Activated CD8-positive, alpha-beta memory T cell treated with anti-CD3 and anti-CD28 coated beads, Interleukin-2, amount 50 U/mL, for 48 hours (primary cell): Measurements from ENCODE around the gene BCKDHB.
"Not testable (repeated sequence)": the region's sequence is repeated elsewhere in the genome, so short reads cannot be mapped to it uniquely, and the experiment has no call there.

Source experiments
- DNase-seq: peaks from one replicate; pipeline ENCODE4 v3.0.0-alpha.2; 2020

The BCKDHB gene

DNA sequence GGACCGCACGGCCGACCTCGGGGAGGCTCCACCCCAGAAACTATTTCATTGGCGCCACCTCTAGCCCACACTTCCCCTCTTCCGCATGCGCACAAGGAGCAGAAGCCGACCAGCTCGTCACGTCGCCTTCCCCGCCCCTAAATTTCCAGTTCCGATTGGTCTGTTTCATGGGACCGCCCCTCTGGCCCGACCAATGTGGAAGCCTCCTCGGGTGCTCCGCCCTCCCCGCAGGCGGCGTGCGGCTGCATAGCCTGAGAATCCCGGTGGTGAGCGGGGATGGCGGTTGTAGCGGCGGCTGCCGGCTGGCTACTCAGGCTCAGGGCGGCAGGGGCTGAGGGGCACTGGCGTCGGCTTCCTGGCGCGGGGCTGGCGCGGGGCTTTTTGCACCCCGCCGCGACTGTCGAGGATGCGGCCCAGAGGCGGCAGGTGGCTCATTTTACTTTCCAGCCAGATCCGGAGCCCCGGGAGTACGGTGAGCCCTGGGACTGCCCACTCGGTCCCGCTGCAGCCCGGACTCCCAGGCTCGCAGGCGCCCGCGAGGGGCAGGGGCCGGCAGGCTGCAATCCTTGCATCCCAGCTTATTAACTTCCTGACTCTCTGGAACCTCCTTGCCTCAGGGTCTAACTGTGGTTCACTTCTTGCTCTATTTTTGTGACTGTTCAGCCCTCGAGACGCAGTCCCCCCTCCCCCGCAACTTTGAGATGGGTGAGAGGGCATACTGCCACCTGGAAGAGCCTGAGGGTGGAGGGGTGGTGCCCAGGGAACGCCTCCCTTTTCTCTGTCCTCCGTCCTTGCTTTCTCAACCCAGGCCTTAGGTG lies at the start of gene BCKDHB:
Gene BCKDHB (plus strand): TSS at position 254 of the 818 bp plus-strand sequence. CDS start 23 bp downstream, at position 277.
- DNase-seq: peak; percentile 94

DNA sequence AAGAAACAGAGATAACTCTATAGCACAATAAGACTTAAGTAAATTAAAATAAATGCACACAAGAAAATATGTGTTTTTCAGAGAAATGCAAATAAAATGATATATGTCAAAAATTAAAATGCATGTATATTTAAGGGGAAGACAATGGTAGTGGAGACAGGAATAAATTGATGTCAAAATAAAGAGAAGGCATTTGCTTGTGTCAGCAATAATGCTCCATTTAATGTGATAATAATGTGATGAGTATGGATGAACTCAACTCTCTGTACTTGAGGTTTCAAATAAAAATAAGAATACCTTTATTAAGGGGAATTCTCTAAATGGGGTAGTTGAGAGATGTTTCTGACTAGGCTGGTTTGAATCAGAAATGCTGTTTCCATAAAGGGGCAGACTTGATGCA lies 45.7 kb upstream of the BCKDHB start:
- no peak for DNase-seq

DNA sequence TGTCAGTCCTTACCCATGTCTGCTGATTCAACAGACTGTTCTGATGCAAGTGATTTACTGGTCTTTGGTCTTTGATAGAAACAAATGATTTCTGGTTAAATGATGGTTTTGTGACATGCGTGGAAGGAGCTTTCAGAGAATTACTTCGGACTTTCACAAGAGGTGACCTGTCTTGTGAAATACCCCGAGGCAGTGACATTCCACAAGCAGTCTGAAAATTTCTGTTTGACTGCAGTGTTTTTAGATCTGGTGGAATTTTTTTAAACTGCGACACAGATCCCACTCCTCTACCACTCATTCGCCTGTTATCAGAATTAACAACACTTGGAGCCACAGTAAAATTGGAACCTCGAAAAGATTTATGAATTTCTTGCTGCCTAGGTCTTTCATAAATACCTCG lies 38.3 kb upstream of the BCKDHB start:
- not testable (repeated sequence) for DNase-seq

GRCh38 chr6:80070431-80070830 lies 36.0 kb upstream of the BCKDHB start:
- not testable (repeated sequence) for DNase-seq

- no peak for DNase-seq
These were observed 29.4 kb upstream of the BCKDHB start for GRCh38 chr6:80077067-80077466.

GRCh38 chr6:80088637-80089036 lies 17.8 kb upstream of the BCKDHB start:
- no peak for DNase-seq

DNA sequence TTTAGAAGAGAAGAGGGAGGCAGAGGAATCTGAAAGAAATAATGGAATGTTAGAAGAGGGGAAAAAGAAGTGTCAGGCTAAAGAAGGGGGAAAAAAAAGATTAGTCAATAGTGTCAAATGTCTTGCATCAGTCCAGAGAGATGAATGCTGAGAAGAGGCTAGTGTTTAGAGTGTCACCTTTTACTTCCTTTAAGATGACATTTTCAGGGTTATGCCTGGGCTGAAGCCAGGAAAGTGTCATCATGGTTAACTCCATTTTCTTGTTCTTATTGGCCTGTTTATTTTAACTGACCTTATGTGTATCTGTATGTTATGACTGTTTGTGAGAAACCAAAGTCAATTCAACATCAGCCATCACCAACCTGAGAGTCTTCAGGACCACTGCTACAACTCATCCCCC lies 15.0 kb upstream of the BCKDHB start:
- DNase-seq: no peak

DNA sequence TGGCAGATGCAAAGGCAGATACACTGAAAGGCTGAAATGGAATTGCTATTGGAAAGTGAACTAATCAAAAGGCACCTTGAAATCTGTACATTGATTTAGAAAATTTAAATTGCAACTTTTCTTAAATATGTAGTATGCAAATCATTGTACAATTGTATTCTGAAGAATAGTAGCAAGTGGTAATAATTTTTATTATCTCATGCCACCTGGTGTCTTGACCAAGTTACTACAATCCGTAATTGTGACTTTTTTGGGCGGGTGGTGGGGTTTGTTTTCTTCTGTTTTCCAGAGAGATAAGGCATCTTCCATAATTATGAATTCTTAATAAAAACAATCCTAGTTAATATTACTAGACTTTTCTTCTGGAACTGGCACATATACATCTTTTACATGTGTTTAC lies 12.5 kb upstream of the BCKDHB start:
- no peak for DNase-seq

DNA sequence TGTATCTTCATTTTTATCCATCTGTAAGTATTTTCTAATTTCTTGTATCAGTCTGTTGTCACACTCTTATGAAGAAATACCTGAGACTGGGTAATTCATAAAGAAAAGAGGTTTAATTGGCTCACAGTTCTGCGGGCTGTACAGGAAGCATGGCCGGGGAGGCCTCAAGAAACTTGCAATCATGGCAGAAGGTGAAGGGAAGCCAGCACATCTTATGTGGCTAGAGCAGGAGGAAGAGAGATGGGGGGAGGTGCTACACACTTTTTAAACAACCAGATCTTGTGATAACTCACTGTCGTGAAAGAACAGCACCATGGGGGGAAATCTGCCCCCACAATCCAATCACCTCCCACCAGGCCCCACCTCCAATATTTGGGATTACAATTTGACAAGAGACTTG lies 10.9 kb upstream of the BCKDHB start:
- no peak for DNase-seq

GRCh38 chr6:80098392-80098791 lies 8.1 kb upstream of the BCKDHB start:
- DNase-seq: no peak

DNA sequence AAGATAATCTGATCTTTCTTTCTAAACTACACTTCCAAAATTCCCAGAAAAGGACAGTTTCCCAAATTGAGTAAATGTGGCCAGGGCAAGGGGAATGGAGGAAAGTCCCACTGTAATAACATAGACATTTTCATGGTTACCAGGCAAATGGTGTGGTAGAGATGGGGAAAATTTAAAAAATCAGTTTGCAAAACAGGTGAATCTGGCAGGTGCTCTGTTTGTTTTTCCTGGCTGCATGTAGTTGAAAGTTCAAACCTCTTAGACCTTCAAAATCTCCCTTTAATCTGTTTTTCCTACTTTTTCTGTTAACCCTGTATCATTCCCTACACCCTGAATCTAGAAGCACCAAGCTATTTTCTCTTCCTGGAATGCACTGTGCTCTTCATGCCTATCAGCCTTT lies 2.0 kb upstream of the BCKDHB start:
- DNase-seq: no peak

DNA sequence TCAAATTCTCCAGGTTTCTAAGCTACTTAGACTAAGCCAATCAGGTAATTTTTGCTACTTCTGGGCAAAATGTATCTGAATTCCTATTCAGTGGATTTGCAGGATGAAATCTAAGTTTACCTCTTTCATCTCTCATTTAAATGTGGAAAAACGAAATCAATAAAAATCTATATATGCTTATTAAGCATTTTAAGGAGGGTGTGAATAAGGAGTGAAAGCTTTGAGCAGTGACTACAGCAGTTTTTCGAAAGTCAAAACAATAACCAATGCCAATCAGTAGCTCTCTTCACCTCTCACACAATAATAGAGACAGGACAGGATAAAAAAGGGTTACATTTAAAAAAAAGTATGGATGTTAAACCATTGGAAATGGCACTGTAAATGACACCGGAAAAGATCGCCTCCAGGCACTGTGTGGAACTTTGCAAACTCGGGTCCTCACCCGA lies 476 bp upstream of the BCKDHB start:
- DNase-seq: no peak

GRCh38 chr6:80122576-80122975 lies 16.1 kb downstream of the BCKDHB start:
- DNase-seq: not testable (repeated sequence)

- DNase-seq: no peak
These were observed 20.3 kb downstream of the BCKDHB start for GRCh38 chr6:80126657-80127345.

DNA sequence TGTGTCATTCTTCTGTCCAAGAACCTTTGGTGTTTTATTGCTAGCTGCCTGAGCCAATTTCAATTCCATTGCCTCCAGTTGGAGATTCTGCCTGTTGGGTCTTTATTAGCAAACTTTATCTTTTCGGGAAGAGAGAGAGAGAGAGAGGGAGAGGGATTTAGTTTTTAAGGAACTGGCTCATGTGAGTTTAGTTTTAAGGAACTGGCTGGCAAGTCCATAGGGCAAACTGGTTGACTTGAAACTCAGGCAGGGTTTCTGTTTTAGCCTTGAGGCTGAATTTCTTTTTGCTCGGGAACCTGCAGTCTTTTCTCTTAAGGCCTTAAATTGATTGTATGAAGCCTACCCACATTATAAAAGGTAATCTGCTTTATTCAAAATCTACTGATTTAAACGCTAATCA lies 23.0 kb downstream of the BCKDHB start:
- DNase-seq: no peak

DNA sequence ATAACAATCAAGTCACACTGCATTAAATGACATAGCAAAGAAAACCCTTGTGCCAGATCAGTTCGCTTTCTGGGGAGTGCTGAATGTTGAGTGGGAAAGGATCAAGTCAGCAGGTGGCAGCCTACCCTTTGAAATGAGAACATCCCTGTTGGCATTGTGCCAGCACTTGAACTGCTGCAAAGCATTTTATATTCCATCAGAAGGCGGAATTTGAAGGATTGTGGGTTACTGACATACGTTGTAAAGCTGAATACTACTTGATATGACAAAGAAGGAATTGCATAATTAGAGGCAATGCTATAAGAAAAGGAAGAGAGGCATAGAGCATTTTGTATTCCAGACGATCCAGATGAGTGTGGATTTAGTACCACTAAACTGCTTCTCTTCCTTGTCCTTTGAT lies 26.5 kb downstream of the BCKDHB start:
- no peak for DNase-seq

- DNase-seq: no peak
These were observed 27.6 kb downstream of the BCKDHB start for GRCh38 chr6:80134065-80134464.

DNA sequence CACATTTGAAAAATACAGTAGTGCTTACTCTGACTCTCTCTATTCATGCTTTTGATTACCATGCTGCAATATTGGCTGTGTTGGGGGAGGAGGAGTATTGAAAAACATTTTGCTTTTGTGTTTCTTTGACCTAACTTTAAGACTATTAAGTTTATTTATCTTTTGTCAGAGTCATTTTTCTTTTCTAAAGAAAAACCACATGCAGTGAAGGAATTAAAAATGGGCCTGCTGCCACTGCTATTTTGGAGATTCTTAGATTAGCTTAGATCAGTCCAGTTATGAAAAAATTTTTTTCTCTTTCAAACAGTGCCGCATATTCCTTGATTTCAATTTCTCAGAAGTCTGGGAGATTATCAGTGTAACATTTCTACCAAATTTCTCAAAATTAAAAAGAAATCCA lies 36.1 kb downstream of the BCKDHB start:
- DNase-seq: no peak

GRCh38 chr6:80143419-80143937 lies 37.0 kb downstream of the BCKDHB start:
- no peak for DNase-seq

DNA sequence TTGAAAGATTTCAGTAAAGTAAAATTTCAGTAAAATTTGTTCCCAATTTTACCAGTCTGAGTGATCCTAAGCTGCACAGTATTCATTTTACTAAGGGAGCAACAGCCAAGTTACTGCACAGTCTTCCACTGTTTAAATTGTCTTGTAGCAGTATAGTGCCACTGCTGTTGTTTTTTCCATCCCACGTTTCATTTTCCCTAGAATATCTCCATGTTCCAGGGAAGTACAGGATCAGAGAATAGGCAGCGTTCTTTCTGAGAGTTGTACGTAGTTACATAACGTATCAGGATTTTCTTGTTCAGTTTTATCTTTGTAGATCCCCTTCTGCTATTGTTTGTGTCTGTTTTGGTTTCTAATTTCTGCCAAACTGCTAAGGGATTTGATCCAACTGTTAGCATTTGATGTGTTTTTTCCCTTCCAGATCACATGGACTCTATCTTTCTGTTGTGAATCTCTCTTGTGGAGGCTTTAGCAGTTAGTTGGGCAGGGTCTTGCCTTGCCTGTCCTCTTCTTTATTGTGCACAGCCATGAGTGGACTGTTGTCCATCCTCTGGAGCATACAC lies 38.4 kb downstream of the BCKDHB start:
- DNase-seq: no peak

- DNase-seq: no peak
These were observed 39.0 kb downstream of the BCKDHB start for GRCh38 chr6:80145509-80145908.

- DNase-seq: no peak
These were observed 39.5 kb downstream of the BCKDHB start for GRCh38 chr6:80145921-80146320.

- no peak for DNase-seq
These were observed 41.7 kb downstream of the BCKDHB start for GRCh38 chr6:80148220-80148619.

DNA sequence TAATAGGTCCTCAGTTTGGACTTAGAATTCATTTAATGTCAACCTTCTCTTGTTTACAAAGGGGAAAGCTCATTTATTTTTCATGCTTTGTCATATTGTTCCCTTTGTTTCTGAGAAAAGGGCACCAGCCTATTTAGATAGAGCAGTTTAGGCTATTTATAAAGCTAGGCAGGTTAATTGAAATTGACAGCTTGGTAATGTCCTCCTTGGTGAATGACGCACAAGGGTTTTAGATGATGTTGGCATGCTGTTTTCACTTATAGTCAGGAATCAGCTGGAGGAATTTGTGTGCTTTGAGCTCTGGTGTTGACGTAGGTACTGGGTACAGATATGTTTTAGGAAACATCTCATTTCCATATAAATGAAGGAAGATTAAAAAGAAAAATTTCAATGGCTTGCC lies 45.2 kb downstream of the BCKDHB start:
- DNase-seq: no peak
